Dermis microvascular lymphatic vessel endothelial cell (primary cell): ENCODE data around the gene B4GALNT2. TPM values are rescaled to one million over a fixed set of nuclear protein-coding genes. Genes with fewer than 3 reads are reported as not detected.
"Not testable (repeated sequence)": the region's sequence is repeated elsewhere in the genome, so short reads cannot be mapped to it uniquely, and the experiment has no call there.

Source experiments
- DNase-seq, 2 donors: peaks; one replicate each; pipeline versions ENCODE4 v3.0.0 to v3.0.0-alpha.2; 2010; ENCODE audit warnings: low read depth in 2 of 2
- total RNA-seq: library from RNA; depleted of rRNA; stranded (reverse); fragments of >200 nt; gene quantifications from 2 replicates; pipeline ENCODE4 v1.2.1, GENCODE V29; 2014

The B4GALNT2 gene
- total RNA-seq, 1 donor from 2014 or later = not detected

- no peak for DNase-seq
Measured at GRCh38 chr17:49121696-49122292, 10.8 kb upstream of the B4GALNT2 start.

- no peak for DNase-seq
Measured at GRCh38 chr17:49122566-49122965, 10.0 kb upstream of the B4GALNT2 start.

GRCh38 chr17:49123061-49123460 lies 9.5 kb upstream of the B4GALNT2 start:
- no peak for DNase-seq

- DNase-seq = no peak
Measured at GRCh38 chr17:49125449-49125848, 7.1 kb upstream of the B4GALNT2 start.

GRCh38 chr17:49126183-49126859 lies 6.2 kb upstream of the B4GALNT2 start:
- not testable (repeated sequence) for DNase-seq

- DNase-seq = not testable (repeated sequence)
Measured at GRCh38 chr17:49129359-49129950, 3.1 kb upstream of the B4GALNT2 start.

- DNase-seq = no peak
Measured at GRCh38 chr17:49130891-49131290, 1.7 kb upstream of the B4GALNT2 start.

- DNase-seq = no peak
Measured at GRCh38 chr17:49132317-49132698, 261 bp upstream of the B4GALNT2 start.

- no peak for DNase-seq
Measured at GRCh38 chr17:49136335-49136734, 3.8 kb downstream of the B4GALNT2 start.

GRCh38 chr17:49145654-49146053 lies 13.1 kb downstream of the B4GALNT2 start:
- not testable (repeated sequence) for DNase-seq

GRCh38 chr17:49146620-49147306 lies 14.2 kb downstream of the B4GALNT2 start:
- DNase-seq = peak in 1 of 2 donors; percentile 75

GRCh38 chr17:49148171-49148570 lies 15.6 kb downstream of the B4GALNT2 start:
- DNase-seq = no peak

GRCh38 chr17:49151996-49152395 lies 19.4 kb downstream of the B4GALNT2 start:
- no peak for DNase-seq

GRCh38 chr17:49156256-49156655 lies 23.7 kb downstream of the B4GALNT2 start:
- no peak for DNase-seq

- DNase-seq = no peak
Measured at GRCh38 chr17:49157784-49158183, 25.2 kb downstream of the B4GALNT2 start.

- no peak for DNase-seq
Measured at GRCh38 chr17:49162866-49163265, 30.3 kb downstream of the B4GALNT2 start.

- DNase-seq = no peak
Measured at GRCh38 chr17:49165143-49165542, 32.6 kb downstream of the B4GALNT2 start.

- no peak for DNase-seq
Measured at GRCh38 chr17:49168706-49169105, 36.1 kb downstream of the B4GALNT2 start.

- no peak for DNase-seq
Measured at GRCh38 chr17:49170216-49170615, 37.6 kb downstream of the B4GALNT2 start.

- not testable (repeated sequence) for DNase-seq
Measured at GRCh38 chr17:49170711-49171110, 38.1 kb downstream of the B4GALNT2 start.

GRCh38 chr17:49175978-49176377 lies 43.4 kb downstream of the B4GALNT2 start:
- not testable (repeated sequence) for DNase-seq

- DNase-seq = peak in 1 of 2 donors; percentile 69
Measured at GRCh38 chr17:49180303-49180702, 47.7 kb downstream of the B4GALNT2 start.
